IPS-11a (cell line): ENCODE measurements around the gene HAL.

Experiments used
- H3K4me3 ChIP-seq: one replicate; pipeline ENCODE4 v1.5.1; 2013; ENCODE audit warnings: low read depth, low read length, control low read depth

Gene HAL

DNA sequence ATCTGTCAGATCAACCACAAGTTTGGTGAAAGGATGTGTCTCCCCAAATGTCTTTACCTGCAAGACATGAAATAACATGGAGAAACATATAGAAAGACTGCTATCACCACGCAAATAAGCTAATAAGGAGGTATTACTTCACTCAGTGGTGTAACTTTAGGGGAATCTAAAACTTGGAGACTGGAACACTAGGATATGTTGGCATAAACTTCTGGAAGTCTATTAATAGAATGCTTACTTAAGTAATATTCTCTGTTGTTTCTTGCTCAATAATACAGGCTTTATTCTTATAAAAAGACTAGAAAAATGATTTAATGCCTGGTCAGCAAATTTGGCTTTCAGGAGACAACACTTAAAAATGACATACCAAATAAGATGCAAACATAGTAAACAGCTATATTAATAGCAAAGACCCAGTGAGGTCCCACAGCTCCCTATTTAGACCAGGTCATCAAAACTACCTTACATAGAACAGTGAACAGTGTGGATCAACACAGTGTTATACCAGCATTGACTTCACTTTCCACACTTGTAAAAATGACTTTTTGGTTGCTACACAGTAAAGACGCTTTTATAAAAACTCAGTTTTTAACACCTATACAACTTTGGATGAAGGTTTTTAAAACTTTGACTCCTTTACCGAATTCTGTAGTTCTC lies 18.9 kb upstream of the HAL start:
- no peak overlapping the region for H3K4me3 ChIP-seq

DNA sequence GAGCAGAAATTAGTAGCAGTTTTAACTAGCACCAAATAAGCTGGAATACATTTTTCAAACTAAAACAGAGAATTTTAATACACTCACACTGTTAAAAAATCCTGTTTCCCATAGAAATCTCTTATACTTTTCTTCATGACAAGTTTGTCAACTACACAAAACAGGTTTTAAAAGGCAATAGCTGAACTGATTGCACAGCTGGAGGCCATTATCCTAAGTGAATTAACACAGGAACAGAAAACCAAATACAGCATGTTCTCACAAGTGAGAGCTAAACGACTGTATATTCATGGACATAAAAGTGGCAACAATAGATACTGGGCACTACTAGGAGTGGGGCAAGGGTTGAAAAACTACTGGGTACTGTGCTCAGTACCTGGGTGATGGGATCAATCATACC lies 11.6 kb upstream of the HAL start:
- H3K4me3 ChIP-seq, result no peak overlapping the region

DNA sequence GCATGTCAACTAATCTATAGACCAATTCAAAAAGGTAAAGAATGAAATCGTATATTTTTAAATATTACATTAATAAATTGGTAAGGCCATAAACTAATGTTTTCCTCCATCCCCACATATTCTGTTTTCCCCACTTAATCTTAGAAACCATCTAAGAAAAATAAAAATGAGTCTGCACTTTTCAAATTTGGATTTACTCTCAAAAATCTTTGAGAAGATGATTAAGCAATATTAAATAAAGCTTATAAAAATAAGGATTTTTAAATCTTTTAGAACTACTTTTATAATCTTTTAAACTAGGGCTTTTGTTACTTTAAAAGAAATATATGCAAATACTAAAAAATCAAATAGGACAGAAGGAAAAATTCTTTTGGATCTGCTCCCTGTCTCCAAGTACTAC lies 10.6 kb upstream of the HAL start:
- H3K4me3 ChIP-seq, result no peak overlapping the region

DNA sequence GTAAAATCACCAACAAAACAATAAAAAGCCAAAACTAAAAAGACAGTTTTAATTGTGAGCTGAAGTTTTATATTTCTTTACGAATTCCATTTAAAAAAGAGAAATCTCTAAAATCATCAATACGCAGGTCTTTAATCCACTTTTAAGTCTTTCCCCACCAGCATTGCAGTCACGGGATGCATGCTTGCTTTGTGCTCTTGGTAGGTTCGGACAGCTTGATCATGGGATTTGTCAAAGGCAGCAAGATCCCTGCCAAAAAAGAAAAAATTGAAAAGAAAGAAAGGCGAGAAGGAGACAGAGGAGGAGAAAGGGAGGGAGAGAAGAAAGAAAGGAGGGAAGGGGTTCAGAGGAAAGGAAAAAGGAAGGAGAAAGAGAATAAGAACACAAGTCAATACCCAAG lies 4.7 kb upstream of the HAL start:
- no peak overlapping the region for H3K4me3 ChIP-seq

DNA sequence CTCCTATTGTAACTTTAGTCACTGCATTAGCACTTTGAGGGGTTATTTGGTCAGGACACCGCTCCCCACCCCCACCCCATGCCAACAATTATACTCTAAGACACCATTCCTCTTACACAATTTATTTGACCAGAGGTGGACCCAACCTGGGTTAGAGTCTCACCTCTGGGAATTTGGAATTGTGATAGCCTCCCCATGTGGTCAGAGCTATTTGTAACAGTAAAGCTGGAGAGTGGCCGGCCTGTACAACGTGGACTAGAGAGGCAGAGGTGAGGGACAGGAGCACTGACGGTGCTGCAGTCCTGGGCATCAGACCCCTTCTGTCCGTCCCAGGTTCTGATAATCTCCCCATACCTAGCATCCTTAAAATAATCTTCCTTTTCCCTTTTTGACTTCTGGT lies 3.3 kb upstream of the HAL start:
- no peak overlapping the region for H3K4me3 ChIP-seq

DNA sequence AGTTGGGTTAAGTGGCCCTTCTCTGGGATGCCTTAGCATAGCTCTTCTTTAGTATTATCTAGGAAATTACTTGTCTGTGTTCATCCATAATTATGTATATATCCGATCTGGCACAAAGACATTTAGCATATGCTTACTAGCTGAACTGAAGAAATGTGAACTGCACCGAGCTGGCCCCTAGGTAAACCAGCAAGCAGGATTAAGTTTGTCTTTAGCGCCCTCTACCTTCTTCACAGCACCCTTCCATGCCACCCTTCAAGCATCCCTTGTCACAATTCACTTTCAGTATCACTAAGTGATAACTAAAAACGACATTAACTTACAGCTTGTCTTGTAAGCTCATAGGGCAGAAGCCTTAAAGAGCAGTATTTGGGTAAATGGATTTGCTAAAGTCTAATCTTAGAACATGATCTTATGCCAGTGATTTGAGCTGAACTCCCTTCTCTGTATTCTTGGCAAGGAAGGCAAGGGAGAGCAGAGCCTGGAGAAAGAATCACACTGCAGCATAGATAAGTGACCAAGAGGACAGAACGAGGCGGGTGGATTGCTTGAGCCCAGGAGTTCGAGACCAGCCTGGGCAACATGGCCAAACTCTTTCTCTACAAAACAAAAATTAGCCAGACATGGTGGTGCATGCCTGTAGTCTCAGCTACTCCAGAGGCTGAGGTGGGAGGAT lies 2.6 kb upstream of the HAL start:
- no peak overlapping the region for H3K4me3 ChIP-seq

DNA sequence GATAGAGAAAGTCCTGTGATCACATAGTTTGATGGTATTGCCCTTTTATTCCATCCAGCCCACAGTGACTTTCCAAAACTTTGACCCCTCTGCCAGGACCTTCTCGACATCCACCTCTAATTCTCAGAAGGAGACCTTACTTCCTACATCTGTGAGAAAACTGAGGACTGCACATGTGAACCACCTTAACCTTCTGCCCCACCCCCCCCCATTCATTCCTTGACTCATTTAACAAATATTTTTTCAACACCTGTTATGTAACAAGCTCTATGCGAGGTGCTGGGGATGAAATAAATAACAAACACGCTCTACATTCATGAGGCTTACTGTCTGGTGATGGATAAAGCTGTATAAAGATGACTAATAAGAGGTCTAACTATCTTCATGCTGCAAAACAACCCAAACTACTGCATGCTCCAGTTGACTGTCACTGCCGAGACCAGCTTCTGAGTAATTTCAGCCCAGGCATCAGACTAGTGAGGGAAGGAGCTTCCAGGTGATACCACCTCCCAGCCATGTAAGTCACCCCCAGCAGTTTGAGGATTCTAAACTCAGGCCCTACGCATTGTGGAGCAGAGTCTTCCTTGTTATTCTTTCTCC lies 1.9 kb upstream of the HAL start:
- no peak overlapping the region for H3K4me3 ChIP-seq

DNA sequence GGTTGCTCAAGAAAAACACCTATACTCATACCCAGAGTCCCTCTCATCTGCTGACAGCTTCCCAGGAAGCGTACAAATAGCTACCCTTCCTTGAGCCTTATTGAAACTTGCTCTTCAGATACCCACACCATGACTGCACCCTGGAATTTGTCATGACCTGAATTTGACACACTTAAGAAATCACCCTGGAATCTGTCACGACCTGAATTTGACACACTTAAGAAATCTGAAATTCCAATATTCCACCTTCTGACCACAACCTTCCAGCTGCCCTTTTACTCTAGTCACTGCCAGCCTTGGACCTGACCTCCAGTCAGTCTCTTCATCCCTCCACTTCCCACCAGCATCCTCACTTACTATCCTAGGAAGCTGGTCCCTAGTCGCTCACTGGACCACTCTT lies 1.1 kb upstream of the HAL start:
- no peak overlapping the region for H3K4me3 ChIP-seq

DNA sequence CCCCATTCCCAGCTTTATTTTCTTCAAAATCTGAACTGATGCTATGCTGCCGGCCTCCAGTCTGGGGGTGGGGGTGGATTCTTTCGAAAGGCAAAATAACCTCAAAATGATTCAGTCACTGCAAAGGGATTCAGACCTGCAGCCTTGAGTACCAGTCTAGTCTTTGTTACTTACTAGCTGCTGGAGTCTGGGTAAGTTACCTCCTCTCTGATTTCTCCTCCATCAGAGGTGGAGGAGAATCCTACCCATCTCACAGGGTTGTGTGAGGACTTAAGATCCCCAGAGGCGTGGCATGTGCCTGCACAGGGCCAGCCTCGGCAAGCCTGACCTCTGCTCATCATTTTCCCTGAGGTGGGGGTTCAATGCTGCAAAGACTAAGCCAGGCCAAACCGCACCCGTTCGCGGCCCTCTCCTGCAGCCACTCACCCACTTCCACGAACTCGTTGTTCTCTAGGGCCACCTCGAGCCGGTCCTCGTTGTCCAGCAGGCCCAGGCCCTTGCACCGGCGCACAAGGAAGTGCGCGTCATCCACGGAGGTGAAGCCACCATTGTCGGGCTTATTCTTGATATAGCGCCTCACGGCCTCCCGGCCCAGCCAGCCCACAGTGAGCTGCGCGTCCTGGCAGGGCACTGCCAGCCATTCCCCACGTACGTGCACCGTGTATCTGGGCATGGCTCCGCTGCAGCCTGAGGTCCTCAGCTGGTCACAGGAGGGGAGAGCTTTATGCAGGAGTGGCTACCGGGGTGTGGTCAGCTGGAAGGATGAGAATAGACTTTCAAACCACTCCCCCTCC lies 709 bp downstream of the HAL start:
- H3K4me3 ChIP-seq, result no peak overlapping the region

DNA sequence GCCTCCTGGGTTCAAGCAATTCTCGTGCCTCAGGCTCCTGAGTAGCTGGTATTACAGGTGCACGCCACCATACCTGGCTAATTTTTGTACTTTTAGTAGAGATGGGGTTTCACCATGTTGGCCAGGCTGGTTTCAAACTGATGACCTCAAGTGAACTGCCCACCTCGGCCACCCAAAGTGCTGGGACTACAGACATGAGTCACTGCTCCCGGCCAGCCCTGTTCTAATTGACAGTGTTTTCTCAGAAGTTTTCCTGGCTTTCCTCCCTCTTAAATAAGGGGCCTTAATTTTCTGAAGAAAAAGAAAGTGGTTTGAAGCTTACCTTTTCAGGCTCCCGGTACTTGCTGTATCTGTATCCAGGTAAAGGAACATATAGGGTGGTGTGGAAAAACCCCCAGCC lies 1.7 kb downstream of the HAL start:
- H3K4me3 ChIP-seq, result no peak overlapping the region

DNA sequence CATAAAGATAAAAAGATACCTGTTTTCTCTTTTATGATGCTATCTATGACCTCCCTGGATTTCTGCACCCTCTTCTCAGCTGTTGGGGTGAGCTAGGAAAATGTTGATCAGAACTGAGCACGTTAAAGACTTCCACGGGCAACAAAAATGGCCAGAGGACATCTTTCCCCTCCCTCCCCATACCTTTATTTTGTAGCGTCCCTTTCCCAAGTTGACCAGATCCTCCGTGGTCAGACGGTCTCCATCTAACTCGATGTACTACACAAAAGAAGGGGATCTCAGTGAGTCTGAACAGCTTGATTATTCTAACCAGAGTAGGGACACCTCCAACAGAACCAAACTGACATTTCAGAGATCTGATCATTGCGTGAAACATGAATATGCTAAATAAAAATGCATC lies 2.2 kb downstream of the HAL start:
- H3K4me3 ChIP-seq, result no peak overlapping the region

DNA sequence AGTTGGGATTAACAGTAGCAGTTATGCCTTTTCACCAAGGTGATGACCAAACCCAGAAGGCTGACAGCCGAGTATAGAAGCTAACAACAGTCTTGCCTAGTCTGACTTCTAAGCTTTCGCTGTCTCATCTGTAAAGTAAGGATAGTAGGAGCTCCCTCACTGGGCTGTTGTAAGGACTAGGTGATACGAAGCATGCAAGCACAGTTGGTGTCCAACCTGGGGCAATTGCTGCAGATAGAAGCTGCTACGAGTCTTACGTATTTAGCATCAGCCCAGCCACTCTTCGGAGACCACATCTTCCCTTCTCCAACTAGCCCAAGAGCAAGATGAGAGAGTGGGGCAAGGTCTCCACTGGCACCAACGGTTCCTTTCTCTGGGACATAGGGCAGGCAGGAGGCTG lies 6.0 kb downstream of the HAL start:
- no peak overlapping the region for H3K4me3 ChIP-seq

DNA sequence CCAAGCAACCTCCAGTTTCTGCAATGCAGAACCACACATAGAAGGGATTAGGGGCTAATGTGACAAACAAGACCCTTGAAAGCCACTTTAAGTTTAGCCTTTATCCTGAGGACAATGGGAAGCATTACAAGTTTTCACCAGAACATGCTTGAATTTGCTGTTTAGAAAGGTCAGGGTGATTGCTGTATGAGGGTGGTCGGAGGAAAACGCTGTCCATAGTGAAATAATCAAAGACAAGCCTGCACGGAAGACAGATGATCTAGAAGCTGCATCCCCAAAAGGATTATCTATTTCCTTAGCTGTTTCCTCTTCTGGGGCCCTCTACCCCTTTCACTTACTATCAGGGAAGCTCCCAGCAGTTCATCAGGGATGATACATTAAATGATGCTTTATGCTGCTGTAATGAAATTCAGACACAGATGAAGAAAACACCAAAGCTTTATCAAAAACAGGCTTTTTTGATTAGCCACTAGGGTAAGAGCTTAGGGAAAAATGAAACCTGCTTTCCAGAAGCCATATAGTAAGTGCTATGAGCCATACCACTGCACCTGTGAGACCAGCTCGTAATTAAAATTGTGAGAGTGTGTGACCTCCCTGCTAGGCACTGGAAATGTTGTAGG lies 6.5 kb downstream of the HAL start:
- no peak overlapping the region for H3K4me3 ChIP-seq

DNA sequence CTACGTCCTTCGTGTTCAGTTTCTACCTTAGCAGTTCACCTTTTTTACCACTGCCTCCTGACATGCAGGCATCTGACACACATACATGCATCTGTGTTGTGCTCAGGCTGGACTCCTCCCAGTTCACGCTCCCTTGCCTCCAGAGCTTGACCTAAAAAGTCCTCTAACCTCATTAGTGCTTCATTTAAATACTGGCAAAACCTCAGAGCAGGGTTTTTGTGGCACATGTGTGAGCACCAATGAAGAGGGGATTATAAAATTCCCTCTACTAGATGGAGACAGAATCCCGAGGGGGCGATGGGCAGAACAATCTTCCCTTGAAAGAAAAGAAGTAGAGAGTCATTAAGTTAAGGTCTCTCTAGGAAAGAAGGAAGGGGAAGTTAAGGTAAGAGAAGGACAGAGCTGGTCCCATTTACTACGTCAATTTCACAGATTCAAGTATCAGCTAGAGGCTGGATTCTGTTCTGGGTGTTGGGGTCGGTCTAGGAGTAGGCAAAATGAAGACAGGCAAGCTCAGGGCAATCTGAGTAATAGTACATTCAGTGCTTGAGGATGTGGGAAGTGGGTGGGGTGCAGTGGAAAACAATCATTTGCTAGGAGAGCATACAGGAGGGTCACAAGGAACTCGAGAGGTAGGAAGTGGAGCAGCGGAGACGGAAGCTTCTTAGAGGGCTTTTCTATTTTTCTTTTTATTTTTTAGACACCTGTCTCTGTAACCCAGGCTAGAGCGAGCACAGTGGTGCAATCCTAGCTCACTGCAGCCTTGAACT lies 7.5 kb downstream of the HAL start:
- no peak overlapping the region for H3K4me3 ChIP-seq

DNA sequence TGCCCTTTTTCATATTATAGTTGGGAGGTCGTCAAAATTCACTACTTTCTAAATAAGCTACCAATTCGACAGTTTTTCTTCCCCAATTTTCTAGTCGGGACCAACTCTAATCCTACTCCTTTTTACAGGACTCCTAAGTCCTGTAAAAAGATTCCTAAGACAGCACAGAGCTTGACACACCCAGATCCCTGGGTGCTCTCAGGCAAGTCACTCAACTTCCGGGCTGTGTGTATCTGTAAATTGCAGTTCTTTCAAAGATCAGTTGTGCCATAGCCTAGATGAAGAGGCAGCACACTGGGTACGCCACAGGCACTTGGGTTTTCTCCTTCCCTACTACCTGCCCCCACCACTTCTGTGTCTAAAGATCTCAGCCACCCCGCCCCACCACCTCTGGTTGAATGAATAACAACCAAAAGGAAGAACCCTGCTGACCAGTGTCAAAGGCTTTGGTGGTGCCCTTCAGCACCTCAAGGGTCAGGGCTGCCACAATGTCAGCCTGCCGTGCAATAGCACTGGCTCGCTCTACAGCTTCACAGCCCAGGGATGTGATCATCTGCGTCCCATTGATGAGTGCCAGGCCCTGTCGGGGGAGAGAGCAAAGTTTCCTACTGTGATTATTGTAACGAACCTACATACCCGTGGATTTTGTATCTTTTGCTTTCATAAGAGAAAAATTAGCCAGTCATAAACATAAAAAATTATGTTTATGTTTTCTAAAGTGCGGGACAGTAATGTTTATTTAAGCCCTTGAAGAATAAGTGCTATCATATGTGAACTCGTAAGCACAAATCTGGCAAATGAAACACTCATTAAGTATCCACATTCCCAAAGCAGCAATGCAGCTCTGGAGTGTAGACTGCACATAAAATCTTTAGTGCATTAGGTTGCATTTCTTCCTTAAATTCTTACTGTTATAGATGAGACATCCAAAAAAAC lies 9.2 kb downstream of the HAL start:
- no peak overlapping the region for H3K4me3 ChIP-seq

DNA sequence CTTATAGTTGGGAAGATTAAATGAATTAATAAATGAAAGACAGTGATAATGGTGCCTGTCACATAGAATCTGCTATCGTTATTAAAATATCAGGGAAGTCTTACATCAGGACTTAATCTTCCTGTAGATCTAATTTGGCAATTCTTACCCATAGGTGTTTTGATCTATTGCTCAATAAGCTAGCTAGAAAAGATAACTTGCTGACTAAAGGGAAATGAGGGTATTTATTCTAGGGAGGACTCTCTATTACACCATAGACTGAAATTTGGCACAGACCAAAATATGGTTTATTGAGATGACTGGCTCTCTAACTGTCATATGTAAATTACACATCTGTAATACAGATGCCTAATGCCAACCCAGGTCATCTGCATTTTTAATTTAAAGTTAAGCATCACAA lies 11.5 kb downstream of the HAL start:
- no peak overlapping the region for H3K4me3 ChIP-seq

DNA sequence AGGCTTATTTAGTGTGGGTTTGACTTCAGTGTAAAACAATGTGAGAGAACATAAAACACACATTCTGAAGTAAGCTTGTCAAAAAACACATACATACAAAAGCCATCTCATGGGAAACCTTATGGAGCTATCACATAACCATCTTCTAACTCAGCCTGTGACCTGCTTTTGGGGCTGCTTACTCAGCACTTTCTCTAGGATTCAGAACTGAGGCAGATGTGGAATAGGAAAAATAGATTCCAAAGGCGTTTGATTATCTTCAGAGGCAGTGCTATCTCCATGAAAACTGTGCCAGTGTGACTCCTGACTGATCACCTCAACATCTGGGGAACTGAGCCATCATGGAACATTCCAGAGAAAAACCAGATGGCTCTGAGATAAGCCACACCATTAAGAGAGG lies 13.5 kb downstream of the HAL start:
- H3K4me3 ChIP-seq, result no peak overlapping the region

DNA sequence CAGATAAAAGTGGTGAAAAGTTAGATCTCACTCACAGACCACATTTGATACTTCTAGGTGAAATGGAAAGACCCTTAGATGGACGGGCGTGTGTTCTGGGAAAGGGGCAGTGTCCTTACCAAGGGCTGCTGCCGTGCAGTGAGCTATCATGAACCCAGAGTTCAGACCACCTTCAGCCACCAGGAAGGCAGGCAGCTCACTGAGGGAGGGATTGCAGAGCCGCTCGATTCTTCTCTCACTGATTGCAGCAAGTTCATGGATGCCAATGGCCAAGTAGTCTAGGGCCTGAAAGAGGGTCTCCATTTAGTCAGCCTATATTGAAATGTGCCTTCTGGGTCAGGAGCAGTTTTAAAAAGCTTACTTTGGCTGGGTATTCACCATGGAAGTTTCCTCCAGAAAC lies 15.7 kb downstream of the HAL start:
- no peak overlapping the region for H3K4me3 ChIP-seq

DNA sequence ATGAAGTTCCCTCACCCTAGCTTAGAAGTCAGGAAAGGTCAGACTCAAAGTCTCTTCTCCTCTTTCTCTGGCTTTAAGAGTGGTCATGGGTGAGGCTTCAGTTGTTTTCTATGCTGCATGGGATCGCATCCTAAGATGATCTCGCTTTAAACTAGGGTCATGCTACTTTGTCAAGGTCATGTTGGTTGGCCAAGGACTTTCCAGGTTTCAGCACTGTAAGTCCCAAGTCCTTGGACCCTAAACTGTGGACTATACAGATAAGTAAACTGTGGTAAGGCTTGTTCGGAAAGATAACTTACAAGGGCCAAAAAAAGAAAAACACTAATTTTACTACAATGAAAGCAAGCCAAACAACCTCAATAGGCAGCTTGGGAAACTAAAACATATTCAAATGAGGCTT lies 17.4 kb downstream of the HAL start:
- no peak overlapping the region for H3K4me3 ChIP-seq

DNA sequence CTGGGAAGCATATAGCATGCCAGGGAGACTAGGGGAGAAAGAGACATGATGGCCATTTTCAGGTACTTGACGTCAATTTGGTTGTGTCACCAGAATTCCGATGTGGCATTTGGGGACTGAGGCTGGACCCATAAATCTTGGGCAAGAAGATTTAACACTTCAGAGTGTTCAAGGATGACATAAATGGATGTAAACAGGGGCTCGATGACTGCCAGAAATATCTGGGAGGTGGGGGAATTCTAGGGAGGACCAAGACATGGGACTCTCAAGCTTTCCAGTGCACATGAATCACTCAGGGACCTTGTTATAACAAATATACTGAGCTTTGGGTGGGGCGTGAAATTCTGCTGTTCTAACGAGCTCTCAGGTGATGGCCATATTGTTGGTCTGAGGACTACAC lies 17.8 kb downstream of the HAL start:
- no peak overlapping the region for H3K4me3 ChIP-seq
